ENCODE measurements around the gene PRG2. TPM values are rescaled to one million over a fixed set of nuclear protein-coding genes. Genes with fewer than 3 reads are reported as not detected.

Gene PRG2
- total and polyA plus RNA-seq, 9 of the 15 experiments (the other 6 are each of a cell fraction or from before 2014, with no cell fraction given): 1.8 to 78.0 (median 26.6) TPM

DNA sequence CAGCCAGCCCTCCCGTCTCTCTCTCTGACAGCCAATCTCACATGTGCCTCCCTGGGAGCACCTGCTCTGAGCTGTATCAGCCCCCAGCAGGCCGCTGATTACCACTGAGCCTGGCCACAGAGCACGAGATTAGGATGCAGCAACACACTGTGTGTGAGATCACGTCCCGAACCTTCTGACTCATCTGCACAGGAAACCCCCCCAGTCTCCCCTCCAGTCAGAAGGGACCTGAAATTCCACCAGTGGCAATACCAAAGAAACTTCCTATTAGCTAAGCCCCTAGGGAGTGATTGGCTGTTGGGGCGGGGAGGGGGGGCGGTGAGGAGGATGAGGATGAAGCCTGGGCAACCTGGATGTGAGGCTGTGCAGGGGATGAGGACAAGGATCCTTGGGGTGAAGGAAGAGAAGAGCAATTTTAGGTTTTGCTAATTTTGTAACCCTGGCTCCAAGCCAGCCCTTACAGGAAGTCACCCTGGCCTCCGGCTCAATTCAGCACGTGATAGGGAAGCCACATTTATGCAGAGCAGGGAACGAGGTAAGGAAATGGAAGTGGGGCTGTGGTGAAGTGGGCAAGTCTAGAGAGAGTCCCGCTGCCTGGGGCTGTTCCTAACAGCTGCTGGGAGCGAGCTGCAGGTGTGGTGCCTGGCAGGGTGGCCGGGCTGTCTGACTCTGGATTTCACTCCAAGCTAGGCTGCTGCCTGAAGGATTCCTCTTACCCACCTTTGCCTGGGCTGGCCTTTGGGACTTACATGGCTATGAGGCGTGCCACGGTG lies 34.5 kb upstream of the PRG2 start (continued):
- TF ChIP-seq, protein P1, sequence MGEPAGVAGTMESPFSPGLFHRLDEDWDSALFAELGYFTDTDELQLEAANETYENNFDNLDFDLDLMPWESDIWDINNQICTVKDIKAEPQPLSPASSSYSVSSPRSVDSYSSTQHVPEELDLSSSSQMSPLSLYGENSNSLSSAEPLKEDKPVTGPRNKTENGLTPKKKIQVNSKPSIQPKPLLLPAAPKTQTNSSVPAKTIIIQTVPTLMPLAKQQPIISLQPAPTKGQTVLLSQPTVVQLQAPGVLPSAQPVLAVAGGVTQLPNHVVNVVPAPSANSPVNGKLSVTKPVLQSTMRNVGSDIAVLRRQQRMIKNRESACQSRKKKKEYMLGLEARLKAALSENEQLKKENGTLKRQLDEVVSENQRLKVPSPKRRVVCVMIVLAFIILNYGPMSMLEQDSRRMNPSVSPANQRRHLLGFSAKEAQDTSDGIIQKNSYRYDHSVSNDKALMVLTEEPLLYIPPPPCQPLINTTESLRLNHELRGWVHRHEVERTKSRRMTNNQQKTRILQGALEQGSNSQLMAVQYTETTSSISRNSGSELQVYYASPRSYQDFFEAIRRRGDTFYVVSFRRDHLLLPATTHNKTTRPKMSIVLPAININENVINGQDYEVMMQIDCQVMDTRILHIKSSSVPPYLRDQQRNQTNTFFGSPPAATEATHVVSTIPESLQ (CRISPR knock-in tag; IDR thresholded peaks at IDR 0.05): no peak; the same call in 1 of the 2 replicates
- peak; percentile 96 for TF ChIP-seq ZNF263 (CRISPR knock-in tag; IDR thresholded peaks at IDR 0.05; ENCODE audit: borderline replicate concordance)
- TF ChIP-seq ZFP91 (CRISPR knock-in tag; IDR thresholded peaks at IDR 0.05): no peak
- peak; percentile 94 for TF ChIP-seq ZKSCAN1 (IDR thresholded peaks at IDR 0.05; ENCODE audit: low read depth, low read length)
- no peak for TF ChIP-seq SIN3B (IDR thresholded peaks at IDR 0.05; ENCODE audit: low read depth)
- TF ChIP-seq, protein P2, sequence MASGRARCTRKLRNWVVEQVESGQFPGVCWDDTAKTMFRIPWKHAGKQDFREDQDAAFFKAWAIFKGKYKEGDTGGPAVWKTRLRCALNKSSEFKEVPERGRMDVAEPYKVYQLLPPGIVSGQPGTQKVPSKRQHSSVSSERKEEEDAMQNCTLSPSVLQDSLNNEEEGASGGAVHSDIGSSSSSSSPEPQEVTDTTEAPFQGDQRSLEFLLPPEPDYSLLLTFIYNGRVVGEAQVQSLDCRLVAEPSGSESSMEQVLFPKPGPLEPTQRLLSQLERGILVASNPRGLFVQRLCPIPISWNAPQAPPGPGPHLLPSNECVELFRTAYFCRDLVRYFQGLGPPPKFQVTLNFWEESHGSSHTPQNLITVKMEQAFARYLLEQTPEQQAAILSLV (tag; IDR thresholded peaks at IDR 0.05): peak; percentile 41; the same call in 1 of the 2 replicates
- peak in 1 of 2 experiments; percentile 99; a peak in 2 of 4 replicates for TF ChIP-seq ZNF318 (IDR thresholded peaks at IDR 0.05; ENCODE audit: borderline replicate concordance in 1 of 2, low read depth in 1 of 2)
- no peak for TF ChIP-seq SMARCA5 (IDR thresholded peaks at IDR 0.05)
- no peak for TF ChIP-seq NCOA6 (IDR thresholded peaks at IDR 0.05)
- no peak for TF ChIP-seq CREBBP (IDR thresholded peaks at IDR 0.05; ENCODE audit: low read depth, low read length)
- TF ChIP-seq NFXL1 (CRISPR knock-in tag; IDR thresholded peaks at IDR 0.05): no peak
- peak; percentile 93 for TF ChIP-seq MYNN (IDR thresholded peaks at IDR 0.05)
- TF ChIP-seq MYNN (CRISPR knock-in tag; IDR thresholded peaks at IDR 0.05): no peak

All from K562 (cell line).